Measurements from ENCODE around the gene ASPSCR1. TPM values are rescaled to one million over a fixed set of nuclear protein-coding genes. Genes with fewer than 3 reads are reported as not detected.
A peak's percentile ranks its signal among the peaks of the same experiment; 100 is the strongest.

The ASPSCR1 gene
- total RNA-seq, 3 donors from 2014 or later, result 15.4 to 31.8 (median 17.9) TPM

DNA sequence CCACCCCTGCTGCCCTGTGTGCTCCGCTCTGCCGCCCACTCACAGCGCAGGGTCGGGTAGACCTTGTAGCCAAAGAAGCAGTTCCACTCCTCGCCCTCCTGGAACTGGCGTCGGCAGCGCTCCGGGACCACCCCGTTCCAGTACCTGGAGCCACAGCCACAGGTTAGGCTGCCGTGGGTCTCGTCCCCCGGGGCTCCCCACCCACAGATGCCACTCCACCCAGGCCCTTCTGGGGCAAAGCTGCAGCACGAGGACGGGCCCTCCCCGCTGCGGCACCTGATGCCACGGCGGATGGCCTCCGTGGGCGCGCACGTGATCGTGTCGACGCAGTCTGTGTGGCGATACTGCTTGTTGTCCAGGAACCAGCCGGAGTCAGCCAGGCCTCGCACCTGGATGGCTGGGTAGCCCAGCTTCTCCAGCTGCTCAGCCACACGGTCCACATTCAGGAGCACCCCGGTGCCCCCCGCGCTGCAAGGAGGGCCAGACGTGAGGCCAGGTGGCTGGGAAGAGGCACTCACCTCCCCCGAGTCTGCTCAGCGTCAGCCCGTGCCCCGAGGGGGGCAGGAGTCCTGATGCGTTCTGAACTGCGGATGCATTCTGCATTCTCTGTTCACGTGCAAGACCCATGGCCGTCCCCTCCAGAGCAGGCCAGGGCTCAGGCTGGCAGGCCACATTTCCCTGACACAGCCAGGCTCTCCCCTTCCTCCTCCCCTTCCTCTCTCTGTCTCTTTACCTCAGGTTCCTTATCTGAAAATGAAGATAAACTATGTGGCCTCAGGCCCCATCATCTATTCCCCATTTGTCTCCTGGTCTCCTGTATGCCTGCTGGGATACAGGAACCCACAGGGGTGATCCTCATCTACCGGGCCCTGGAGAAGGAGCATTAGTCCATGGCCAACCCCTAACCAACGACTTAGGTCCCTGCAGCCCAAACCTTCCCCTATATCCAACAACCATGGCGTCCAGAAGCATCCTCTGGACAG is 20.5 kb upstream of the ASPSCR1 start:
- no peaks in the 10 kb centered on the region for H3K9me3 ChIP-seq
- intact Hi-C loops (cut with DNase I; ENCODE audit: low total_unique reads), result no loop called here
- no peak for DNase-seq (ENCODE audit: low spot score in 2 of 2)
- no peak overlapping the region for H3K4me3 ChIP-seq
- TF ChIP-seq, protein P1, sequence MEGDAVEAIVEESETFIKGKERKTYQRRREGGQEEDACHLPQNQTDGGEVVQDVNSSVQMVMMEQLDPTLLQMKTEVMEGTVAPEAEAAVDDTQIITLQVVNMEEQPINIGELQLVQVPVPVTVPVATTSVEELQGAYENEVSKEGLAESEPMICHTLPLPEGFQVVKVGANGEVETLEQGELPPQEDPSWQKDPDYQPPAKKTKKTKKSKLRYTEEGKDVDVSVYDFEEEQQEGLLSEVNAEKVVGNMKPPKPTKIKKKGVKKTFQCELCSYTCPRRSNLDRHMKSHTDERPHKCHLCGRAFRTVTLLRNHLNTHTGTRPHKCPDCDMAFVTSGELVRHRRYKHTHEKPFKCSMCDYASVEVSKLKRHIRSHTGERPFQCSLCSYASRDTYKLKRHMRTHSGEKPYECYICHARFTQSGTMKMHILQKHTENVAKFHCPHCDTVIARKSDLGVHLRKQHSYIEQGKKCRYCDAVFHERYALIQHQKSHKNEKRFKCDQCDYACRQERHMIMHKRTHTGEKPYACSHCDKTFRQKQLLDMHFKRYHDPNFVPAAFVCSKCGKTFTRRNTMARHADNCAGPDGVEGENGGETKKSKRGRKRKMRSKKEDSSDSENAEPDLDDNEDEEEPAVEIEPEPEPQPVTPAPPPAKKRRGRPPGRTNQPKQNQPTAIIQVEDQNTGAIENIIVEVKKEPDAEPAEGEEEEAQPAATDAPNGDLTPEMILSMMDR (IDR thresholded peaks at IDR 0.05), result no peak
- TF ChIP-seq POLR2A (IDR thresholded peaks at IDR 0.05), result no peak
- TF ChIP-seq POLR2AphosphoS5 (IDR thresholded peaks at IDR 0.05), result no peak
- H3K4me1 ChIP-seq, result peaks cover 0 to 12% of the 10 kb centered on the region in 2 donors
- no peak overlapping the region for H3K27ac ChIP-seq
- H3K27me3 ChIP-seq, result peaks cover 20 to 46% of the 10 kb centered on the region in 2 donors
- H3K36me3 ChIP-seq, result no peaks in the 10 kb centered on the region

DNA sequence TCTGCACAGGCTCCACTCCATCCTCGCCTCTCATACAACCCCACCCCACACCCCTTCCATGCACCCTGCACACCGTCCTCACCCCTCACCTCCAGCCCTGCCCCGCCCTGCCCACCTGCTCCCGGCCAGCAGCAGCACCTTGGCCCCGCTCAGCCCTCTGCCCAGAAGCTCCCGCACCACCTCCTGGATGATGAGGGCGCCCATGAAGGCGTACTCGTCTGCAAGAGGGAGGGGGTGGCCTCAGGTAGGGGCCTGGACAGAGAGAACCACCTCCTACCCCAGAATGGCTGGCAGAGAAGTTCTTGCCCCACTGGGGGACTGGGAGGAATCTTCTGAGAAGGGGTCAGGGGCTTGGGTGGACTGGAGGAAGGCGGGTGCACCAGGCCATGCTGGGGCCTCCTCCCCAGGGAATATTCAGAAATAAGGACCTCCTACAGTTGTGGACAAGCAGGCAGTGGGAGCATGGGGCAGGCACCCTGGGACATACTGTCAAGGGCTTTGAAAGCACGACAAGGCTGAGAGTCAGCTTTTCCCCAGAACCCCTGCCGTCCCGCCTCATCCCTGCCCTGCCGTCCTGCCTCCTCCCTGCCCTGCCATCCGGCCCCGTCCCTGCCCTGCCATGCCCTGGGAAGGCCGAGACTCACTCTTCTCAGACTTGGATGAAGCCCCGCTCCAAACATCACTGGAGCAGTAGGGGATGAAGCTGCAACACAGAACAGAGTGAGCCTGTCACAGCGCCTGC is 19.6 kb upstream of the ASPSCR1 start:
- intact Hi-C loops (cut with DNase I; ENCODE audit: low total_unique reads), result no loop called here
- H3K36me3 ChIP-seq, result no peaks in the 10 kb centered on the region
- peaks cover 22 to 55% of the 10 kb centered on the region in 2 donors for H3K27me3 ChIP-seq
- TF ChIP-seq POLR2AphosphoS5 (IDR thresholded peaks at IDR 0.05), result no peak
- no peak for TF ChIP-seq POLR2A (IDR thresholded peaks at IDR 0.05)
- TF ChIP-seq, protein P1 (IDR thresholded peaks at IDR 0.05), result no peak
- H3K4me3 ChIP-seq, result no peak overlapping the region
- H3K4me1 ChIP-seq, result peaks cover 0 to 12% of the 10 kb centered on the region in 2 donors
- no peak for DNase-seq (ENCODE audit: low spot score in 2 of 2)
- no peaks in the 10 kb centered on the region for H3K9me3 ChIP-seq
- no peak overlapping the region for H3K27ac ChIP-seq

DNA sequence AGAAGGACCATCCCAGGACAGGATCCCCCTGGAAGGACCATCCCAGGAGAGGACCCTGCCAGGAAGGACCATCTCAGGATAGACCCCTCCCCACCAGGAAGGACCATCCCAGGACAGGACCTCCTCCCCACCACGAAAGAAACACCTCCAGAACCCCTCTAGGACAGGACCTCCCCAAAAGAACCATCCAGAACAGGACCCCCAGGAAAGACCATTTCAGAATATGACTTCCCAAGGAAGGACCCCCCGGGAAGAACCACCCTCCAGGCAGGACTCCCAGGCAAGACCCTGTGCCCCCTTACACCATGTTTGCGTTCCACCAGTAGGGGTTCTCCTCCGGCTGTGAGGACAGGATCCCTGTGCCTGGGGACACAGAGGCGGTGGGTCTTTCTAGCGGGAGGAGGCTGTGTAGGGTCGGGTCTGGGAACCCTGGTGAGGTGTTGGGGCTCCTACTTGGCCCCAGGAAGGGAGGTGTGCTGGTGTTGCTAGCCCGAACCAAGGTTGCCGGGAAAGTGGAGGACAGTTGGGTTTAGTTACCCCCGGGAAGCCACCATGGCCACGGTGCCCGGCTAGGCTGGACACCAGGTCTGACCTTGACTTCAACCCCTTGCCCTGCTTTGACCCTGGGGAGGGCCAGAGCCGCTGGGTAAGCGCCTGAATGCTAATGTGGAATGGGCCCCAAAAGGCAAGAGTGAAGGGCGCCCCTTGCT is 18.6 kb upstream of the ASPSCR1 start:
- DNase-seq (ENCODE audit: low spot score in 2 of 2), result no peak
- H3K27ac ChIP-seq, result no peak overlapping the region
- H3K27me3 ChIP-seq, result peaks cover 22 to 64% of the 10 kb centered on the region in 2 donors
- H3K36me3 ChIP-seq, result no peaks in the 10 kb centered on the region
- TF ChIP-seq POLR2AphosphoS5 (IDR thresholded peaks at IDR 0.05) (no peak), POLR2A (IDR thresholded peaks at IDR 0.05) (no peak)
- TF ChIP-seq, protein P1 (IDR thresholded peaks at IDR 0.05), result no peak
- peak overlapping the region in 1 of 3 donors; percentile 68 for H3K4me3 ChIP-seq
- intact Hi-C loops (cut with DNase I; ENCODE audit: low total_unique reads), result no loop called here
- peaks cover 0 to 12% of the 10 kb centered on the region in 2 donors for H3K4me1 ChIP-seq
- H3K9me3 ChIP-seq, result no peaks in the 10 kb centered on the region

DNA sequence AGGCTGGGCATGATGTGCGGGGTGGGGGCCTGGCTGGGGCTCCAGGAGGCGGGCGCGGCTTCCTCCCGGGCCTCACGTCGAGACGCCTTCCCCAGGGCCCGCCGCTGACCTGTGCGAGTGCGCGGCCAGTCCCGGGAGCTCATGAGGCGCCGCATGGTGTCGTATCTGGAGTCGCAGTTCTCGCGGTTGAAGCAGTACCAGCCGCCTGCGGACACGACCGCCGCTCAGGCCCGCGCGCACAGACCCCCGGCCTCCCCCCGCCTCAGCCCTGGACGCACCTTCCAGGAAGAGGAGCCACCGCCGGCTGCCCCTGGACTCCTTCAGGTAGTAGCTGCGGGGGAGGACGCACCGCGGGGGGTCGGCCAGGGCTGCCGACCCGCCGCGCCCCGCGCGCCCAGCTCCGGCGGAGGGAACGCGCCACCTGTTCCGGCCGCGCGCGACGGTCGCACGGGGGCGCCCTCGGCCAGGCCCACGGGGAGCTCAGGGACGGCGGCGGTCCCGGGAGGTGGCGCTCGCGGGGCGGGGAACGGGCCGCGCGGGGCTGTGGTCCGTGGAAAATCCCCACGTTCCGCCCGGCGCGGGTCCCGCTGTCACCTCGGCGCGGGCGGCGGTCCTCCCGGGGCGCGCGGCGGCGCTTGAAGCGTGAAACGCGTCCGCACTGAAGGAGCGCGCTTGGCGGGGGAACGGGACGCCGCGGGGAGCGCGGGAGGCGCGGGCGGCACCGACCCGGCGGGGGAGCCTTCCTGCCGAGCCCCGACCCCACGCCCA is 17.9 kb upstream of the ASPSCR1 start:
- DNase-seq (ENCODE audit: low spot score in 2 of 2), result peak; percentile 39 to 74
- intact Hi-C loops (cut with DNase I; ENCODE audit: low total_unique reads), result no loop called here
- Histone ChIP-seq H3K9me3 (no peaks in the 10 kb centered on the region), H3K36me3 (no peaks in the 10 kb centered on the region), H3K4me1 (peaks cover 0 to 12% of the 10 kb centered on the region in 2 donors), H3K27me3 (peaks cover 22 to 64% of the 10 kb centered on the region in 2 donors), H3K4me3 (peak overlapping the region; percentile 25 to 68 (median 40)), H3K27ac (no peak overlapping the region)
- TF ChIP-seq POLR2A (IDR thresholded peaks at IDR 0.05), result no peak
- TF ChIP-seq, protein P1 (IDR thresholded peaks at IDR 0.05), result peak in 1 of 3 donors; percentile 98
